BLaER1 (cell line): ENCODE results near the gene OSER1.
"Not testable (repeated sequence)": the region's sequence is repeated elsewhere in the genome, so short reads cannot be mapped to it uniquely, and the experiment has no call there.

ENCODE experiments used
- H3K27ac ChIP-seq: shearing (Covaris generic); formaldehyde crosslinking; 2 replicates; pipeline ENCODE4 v1.8.1; 2022
- H3K27me3 ChIP-seq: shearing (Covaris generic); formaldehyde crosslinking; 2 replicates; pipeline ENCODE4 v1.8.1; 2022
- H3K36me3 ChIP-seq: shearing (Covaris generic); formaldehyde crosslinking; 2 replicates; pipeline ENCODE4 v1.8.1; 2022
- H3K4me1 ChIP-seq: shearing (Covaris generic); formaldehyde crosslinking; 2 replicates; pipeline ENCODE4 v1.8.1; 2022
- H3K4me2 ChIP-seq: shearing (Covaris generic); formaldehyde crosslinking; 2 replicates; pipeline ENCODE4 v1.8.1; 2022
- H3K4me3 ChIP-seq: shearing (Covaris generic); formaldehyde crosslinking; 2 replicates; pipeline ENCODE4 v1.8.1; 2022
- H3K9ac ChIP-seq: shearing (Covaris generic); formaldehyde crosslinking; 2 replicates; pipeline ENCODE4 v1.8.1; 2022
- H3K9me3 ChIP-seq: shearing (Covaris generic); formaldehyde crosslinking; 2 replicates; pipeline ENCODE4 v1.8.1; 2022
- H4K20me1 ChIP-seq: shearing (Covaris generic); formaldehyde crosslinking; 2 replicates; pipeline ENCODE4 v1.8.1; 2022
- Cebpa-rat ChIP-seq: shearing (Covaris generic); IDR thresholded peaks from 2 replicates; pipeline ENCODE4 v1.8.1; 2022

The OSER1 gene

GRCh38 chr20:44245977-44246376 lies 35.4 kb upstream of the OSER1 start:
- no peak for TF ChIP-seq Cebpa-rat
- H3K27me3 ChIP-seq = no peaks in the 10 kb centered on the region

GRCh38 chr20:44241796-44242195 lies 31.2 kb upstream of the OSER1 start:
- no peaks in the 10 kb centered on the region for H3K27me3 ChIP-seq
- no peak for TF ChIP-seq Cebpa-rat

More at GRCh38 chr20:44245977-44246376, 35.4 kb upstream of the OSER1 start:
- H4K20me1 ChIP-seq = peaks cover 59% of the 10 kb centered on the region
- H3K4me2 ChIP-seq = no peak overlapping the region
- H3K36me3 ChIP-seq = no peaks in the 10 kb centered on the region
- no peak overlapping the region for H3K4me3 ChIP-seq
- H3K27ac ChIP-seq = no peak overlapping the region
- H3K4me1 ChIP-seq = no peaks in the 10 kb centered on the region
- no peaks in the 10 kb centered on the region for H3K9me3 ChIP-seq
- H3K9ac ChIP-seq = no peak overlapping the region

GRCh38 chr20:44236840-44237239 lies 26.3 kb upstream of the OSER1 start:
- not testable (repeated sequence) for H3K9me3 ChIP-seq, H3K4me2 ChIP-seq, H4K20me1 ChIP-seq, H3K27me3 ChIP-seq, H3K36me3 ChIP-seq, H3K4me1 ChIP-seq, H3K27ac ChIP-seq, H3K9ac ChIP-seq, H3K4me3 ChIP-seq

More at GRCh38 chr20:44241796-44242195, 31.2 kb upstream of the OSER1 start:
- Histone ChIP-seq H4K20me1 (peaks cover 20% of the 10 kb centered on the region), H3K9ac (no peak overlapping the region), H3K4me3 (no peak overlapping the region), H3K36me3 (no peaks in the 10 kb centered on the region), H3K4me2 (no peak overlapping the region), H3K27ac (no peak overlapping the region), H3K4me1 (no peaks in the 10 kb centered on the region), H3K9me3 (no peaks in the 10 kb centered on the region)

- no peaks in the 10 kb centered on the region for H3K4me1 ChIP-seq
- H4K20me1 ChIP-seq = no peaks in the 10 kb centered on the region
- H3K4me2 ChIP-seq = no peak overlapping the region
- no peak for TF ChIP-seq Cebpa-rat
- no peaks in the 10 kb centered on the region for H3K36me3 ChIP-seq
- H3K27ac ChIP-seq = no peak overlapping the region
- no peaks in the 10 kb centered on the region for H3K27me3 ChIP-seq
- no peak overlapping the region for H3K9ac ChIP-seq
- H3K4me3 ChIP-seq = no peak overlapping the region
- no peaks in the 10 kb centered on the region for H3K9me3 ChIP-seq
Observed at GRCh38 chr20:44235702-44236101, 25.1 kb upstream of the OSER1 start.

- no peaks in the 10 kb centered on the region for H3K27me3 ChIP-seq
- no peaks in the 10 kb centered on the region for H4K20me1 ChIP-seq
- H3K4me1 ChIP-seq = no peaks in the 10 kb centered on the region
- no peaks in the 10 kb centered on the region for H3K9me3 ChIP-seq
- H3K36me3 ChIP-seq = no peaks in the 10 kb centered on the region
- no peak for TF ChIP-seq Cebpa-rat
- H3K4me3 ChIP-seq = no peak overlapping the region
- no peak overlapping the region for H3K4me2 ChIP-seq
- no peak overlapping the region for H3K27ac ChIP-seq
- no peak overlapping the region for H3K9ac ChIP-seq
Observed at GRCh38 chr20:44234566-44235317, 24.2 kb upstream of the OSER1 start.

- Histone ChIP-seq H4K20me1 (no peaks in the 10 kb centered on the region), H3K4me1 (no peaks in the 10 kb centered on the region), H3K4me3 (no peak overlapping the region), H3K9me3 (no peaks in the 10 kb centered on the region), H3K36me3 (no peaks in the 10 kb centered on the region), H3K27me3 (no peaks in the 10 kb centered on the region), H3K4me2 (no peak overlapping the region), H3K9ac (no peak overlapping the region), H3K27ac (no peak overlapping the region)
- no peak for TF ChIP-seq Cebpa-rat
Observed at GRCh38 chr20:44233436-44234016, 23.0 kb upstream of the OSER1 start.

GRCh38 chr20:44232469-44232856 lies 21.9 kb upstream of the OSER1 start:
- H4K20me1 ChIP-seq, H3K27me3 ChIP-seq, H3K27ac ChIP-seq, H3K9ac ChIP-seq, H3K4me1 ChIP-seq, H3K4me2 ChIP-seq, H3K4me3 ChIP-seq, H3K36me3 ChIP-seq, H3K9me3 ChIP-seq: not testable (repeated sequence)

- no peaks in the 10 kb centered on the region for H3K36me3 ChIP-seq
- no peak overlapping the region for H3K9ac ChIP-seq
- no peaks in the 10 kb centered on the region for H4K20me1 ChIP-seq
- H3K9me3 ChIP-seq = no peaks in the 10 kb centered on the region
- no peak overlapping the region for H3K4me2 ChIP-seq
- TF ChIP-seq Cebpa-rat = no peak
- no peak overlapping the region for H3K4me3 ChIP-seq
- H3K4me1 ChIP-seq = no peaks in the 10 kb centered on the region
- H3K27me3 ChIP-seq = no peaks in the 10 kb centered on the region
- H3K27ac ChIP-seq = no peak overlapping the region
Observed at GRCh38 chr20:44231713-44232468, 21.3 kb upstream of the OSER1 start.

- Histone ChIP-seq H3K4me1 (peaks cover 1% of the 10 kb centered on the region; the same call in 1 of the 2 replicates), H3K4me2 (no peak overlapping the region), H3K4me3 (no peak overlapping the region), H4K20me1 (no peaks in the 10 kb centered on the region), H3K27me3 (no peaks in the 10 kb centered on the region), H3K27ac (no peak overlapping the region), H3K36me3 (no peaks in the 10 kb centered on the region), H3K9me3 (no peaks in the 10 kb centered on the region), H3K9ac (no peak overlapping the region)
- no peak for TF ChIP-seq Cebpa-rat
Observed at GRCh38 chr20:44231193-44231592, 20.6 kb upstream of the OSER1 start.
